ENCODE data around the gene LALBA. TPM values are rescaled to one million over a fixed set of nuclear protein-coding genes. Genes with fewer than 3 reads are reported as not detected.

The LALBA gene
- total RNA-seq = not detected

GRCh38 chr12:48569946-48570345, at the start of gene LALBA:
TSS of gene LALBA (minus strand) at chr12:48570046. CDS start at chr12:48570020, 26 bp downstream.

GRCh38 chr12:48525332-48525731, 44.5 kb downstream of the LALBA start, which contains the start of gene OR8S1:
TSS of gene OR8S1 (plus strand) at chr12:48525632. CDS start at chr12:48525632, 0 bp downstream.

Other genes starting within 250 kb of the LALBA start
- 26.5 TPM for gene ZNF641, start 219.1 kb downstream of the LALBA start, total RNA-seq
- gene ANP32D, start 97.5 kb downstream of the LALBA start, total RNA-seq = not detected
- gene C12orf54, start 87.5 kb downstream of the LALBA start, total RNA-seq = not detected
- gene OR8S1, start 44.4 kb downstream of the LALBA start, total RNA-seq = not detected
- gene KANSL2, start 112.2 kb upstream of the LALBA start, total RNA-seq = 53.4 TPM
- gene CCNT1, start 146.7 kb upstream of the LALBA start, total RNA-seq = 29.4 TPM
- gene ADCY6, start 219.0 kb upstream of the LALBA start, total RNA-seq = 75.3 TPM
- gene CACNB3, start 248.4 kb upstream of the LALBA start, total RNA-seq = 24.8 TPM

Data from metanephros (tissue), 1 donor.